Thoracic aorta (tissue), 2 donors: ENCODE data around the gene OR9Q1. TPM values are rescaled to one million over a fixed set of nuclear protein-coding genes. Genes with fewer than 3 reads are reported as not detected.

Experiments used
- ATAC-seq: fragments of 150-250 bp; one replicate; pipeline ENCODE4 v1.8.0; 2017; ENCODE audit warnings: low read depth; ENCODE audit not compliant: insufficient number of reproducible peaks, low FRiP score
- DNase-seq: peaks from one replicate; pipeline ENCODE4 v3.0.0-alpha.2; 2020; ENCODE audit warnings: low spot score
- H3K27ac ChIP-seq, 2 donors: fragments of 200-600 bp; sonication (generic); 1 replicate in 1 of 2; 2 replicates in 1 of 2; pipeline ENCODE4 v1.5.1; 2016; ENCODE audit warnings: mild to moderate bottlenecking in 2 of 2, moderate library complexity in 2 of 2
- H3K27me3 ChIP-seq: fragments of 200-600 bp; sonication (generic); replicated peaks from 2 replicates; pipeline ENCODE4 v1.6.0; 2016; ENCODE audit warnings: mild to moderate bottlenecking; ENCODE audit not compliant: insufficient read depth
- H3K36me3 ChIP-seq: fragments of 200-600 bp; sonication (generic); one replicate; pipeline ENCODE4 v1.5.1; 2016
- H3K4me1 ChIP-seq, 2 donors: fragments of 200-600 bp; sonication (generic); 1 replicate in 1 of 2; 2 replicates in 1 of 2; pipeline versions ENCODE4 v1.5.1 to v1.6.0; 2016; ENCODE audit warnings: low read depth in 2 of 2, mild to moderate bottlenecking in 1 of 2; ENCODE audit not compliant: control insufficient read depth in 1 of 2
- H3K4me3 ChIP-seq: fragments of 200-600 bp; sonication (generic); 2 replicates; pipeline ENCODE4 v1.5.1; 2016; ENCODE audit warnings: mild to moderate bottlenecking
- H3K9me3 ChIP-seq: fragments of 200-600 bp; sonication (generic); 2 replicates; pipeline ENCODE4 v1.5.1; 2016
- CTCF ChIP-seq: fragments of 200-600 bp; sonication (generic); IDR thresholded peaks from one replicate; pipeline ENCODE4 v1.5.1; 2019; ENCODE audit warnings: antibody characterized with exemption
- total RNA-seq, 2 donors: library from RNA; depleted of rRNA; stranded (reverse); fragments of >200 nt; gene quantifications; one replicate each; pipeline versions ENCODE4 v1.1.0 to v1.2.3, GENCODE V29; 2016

OR9Q1 gene
- total RNA-seq, 2 donors from 2014 or later: not detected

- ATAC-seq (no peak), DNase-seq (no peak)
- Histone ChIP-seq H3K4me1 (no peaks in the 10 kb centered on the region), H3K36me3 (no peaks in the 10 kb centered on the region), H3K9me3 (no peaks in the 10 kb centered on the region), H3K4me3 (no peak overlapping the region), H3K27ac (no peak overlapping the region), H3K27me3 (no peaks in the 10 kb centered on the region)
- no peak for TF ChIP-seq CTCF
Measured at GRCh38 chr11:58068655-58069054, 45.0 kb downstream of the OR9Q1 start.

- Histone ChIP-seq H3K36me3 (no peaks in the 10 kb centered on the region), H3K4me1 (no peaks in the 10 kb centered on the region), H3K27me3 (no peaks in the 10 kb centered on the region), H3K9me3 (no peaks in the 10 kb centered on the region), H3K4me3 (no peak overlapping the region), H3K27ac (no peak overlapping the region)
- no peak for TF ChIP-seq CTCF
- DNase-seq (no peak), ATAC-seq (no peak)
Measured at GRCh38 chr11:58070585-58070984, 46.9 kb downstream of the OR9Q1 start.

- H3K36me3 ChIP-seq: no peaks in the 10 kb centered on the region
- H3K9me3 ChIP-seq: no peaks in the 10 kb centered on the region
- H3K4me1 ChIP-seq: no peaks in the 10 kb centered on the region
- TF ChIP-seq CTCF: no peak
- H3K27ac ChIP-seq: no peak overlapping the region
- no peaks in the 10 kb centered on the region for H3K27me3 ChIP-seq
- no peak overlapping the region for H3K4me3 ChIP-seq
- no peak for ATAC-seq
- no peak for DNase-seq
Measured at GRCh38 chr11:58075781-58076180, 52.1 kb downstream of the OR9Q1 start.

- Histone ChIP-seq H3K9me3 (no peaks in the 10 kb centered on the region), H3K36me3 (no peaks in the 10 kb centered on the region), H3K27me3 (no peaks in the 10 kb centered on the region), H3K27ac (no peak overlapping the region), H3K4me3 (no peak overlapping the region), H3K4me1 (no peaks in the 10 kb centered on the region)
- TF ChIP-seq CTCF: no peak
- ATAC-seq (no peak), DNase-seq (no peak)
Measured at GRCh38 chr11:58086528-58086927, 62.8 kb downstream of the OR9Q1 start.

- no peak for ATAC-seq
- H3K4me1 ChIP-seq: no peaks in the 10 kb centered on the region
- H3K4me3 ChIP-seq: no peak overlapping the region
- TF ChIP-seq CTCF: no peak
- H3K27ac ChIP-seq: no peak overlapping the region
- no peaks in the 10 kb centered on the region for H3K36me3 ChIP-seq
- H3K27me3 ChIP-seq: no peaks in the 10 kb centered on the region
- DNase-seq: no peak
- H3K9me3 ChIP-seq: peaks cover 2% of the 10 kb centered on the region
Measured at GRCh38 chr11:58097437-58097836, 73.8 kb downstream of the OR9Q1 start.
